GM18520 (cell line): Measurements from ENCODE around the gene COPZ2.
A peak's percentile ranks its signal among the peaks of the same experiment; 100 is the strongest.
"Not testable (repeated sequence)": the region's sequence is repeated elsewhere in the genome, so short reads cannot be mapped to it uniquely, and the experiment has no call there.

ENCODE experiments used
- ATAC-seq: cut with Tn5 transposase; IDR thresholded peaks from one replicate; pipeline ENCODE4 v1.9.1; 2021; ENCODE audit not compliant: unreplicated experiment

Gene COPZ2

GRCh38 chr17:48031966-48032365 lies 5.6 kb downstream of the COPZ2 start:
- no peak for ATAC-seq

- ATAC-seq, result no peak
Observed at GRCh38 chr17:48030531-48030930, 7.1 kb downstream of the COPZ2 start.

- ATAC-seq, result no peak
Observed at GRCh38 chr17:48028736-48029135, 8.9 kb downstream of the COPZ2 start.

- ATAC-seq, result no peak
Observed at GRCh38 chr17:48027322-48027981, 10.1 kb downstream of the COPZ2 start.

GRCh38 chr17:48026502-48027321 lies 10.9 kb downstream of the COPZ2 start:
- ATAC-seq, result peak; percentile 33

- no peak for ATAC-seq
Observed at GRCh38 chr17:48025904-48026501, 11.6 kb downstream of the COPZ2 start.

GRCh38 chr17:48025040-48025903 lies 12.3 kb downstream of the COPZ2 start:
- ATAC-seq, result peak; percentile 84

- no peak for ATAC-seq
Observed at GRCh38 chr17:48024149-48025039, 13.2 kb downstream of the COPZ2 start.

GRCh38 chr17:48023400-48024148 lies 14.0 kb downstream of the COPZ2 start:
- ATAC-seq, result no peak

- no peak for ATAC-seq
Observed at GRCh38 chr17:48022901-48023300, 14.7 kb downstream of the COPZ2 start.

GRCh38 chr17:48021934-48022333 lies 15.7 kb downstream of the COPZ2 start:
- ATAC-seq, result no peak

GRCh38 chr17:48017817-48018158 lies 19.8 kb downstream of the COPZ2 start:
- not testable (repeated sequence) for ATAC-seq

- no peak for ATAC-seq
Observed at GRCh38 chr17:48016112-48016511, 21.5 kb downstream of the COPZ2 start.

GRCh38 chr17:48014595-48015111 lies 22.9 kb downstream of the COPZ2 start:
- no peak for ATAC-seq

- ATAC-seq, result no peak
Observed at GRCh38 chr17:48013876-48014594, 23.6 kb downstream of the COPZ2 start.

- ATAC-seq, result no peak
Observed at GRCh38 chr17:48012654-48013053, 24.9 kb downstream of the COPZ2 start.

- peak; percentile 45 for ATAC-seq
Observed at GRCh38 chr17:48012151-48012520, 25.5 kb downstream of the COPZ2 start.

GRCh38 chr17:48011405-48012150 lies 26.0 kb downstream of the COPZ2 start:
- no peak for ATAC-seq
